Measurements from ENCODE around the gene RACK1. TPM values are rescaled to one million over a fixed set of nuclear protein-coding genes. Genes with fewer than 3 reads are reported as not detected.
A peak's percentile ranks its signal among the peaks of the same experiment; 100 is the strongest.

Gene RACK1
- polyA plus RNA-seq, 2 donors = 1,414 to 2,271 TPM

DNA sequence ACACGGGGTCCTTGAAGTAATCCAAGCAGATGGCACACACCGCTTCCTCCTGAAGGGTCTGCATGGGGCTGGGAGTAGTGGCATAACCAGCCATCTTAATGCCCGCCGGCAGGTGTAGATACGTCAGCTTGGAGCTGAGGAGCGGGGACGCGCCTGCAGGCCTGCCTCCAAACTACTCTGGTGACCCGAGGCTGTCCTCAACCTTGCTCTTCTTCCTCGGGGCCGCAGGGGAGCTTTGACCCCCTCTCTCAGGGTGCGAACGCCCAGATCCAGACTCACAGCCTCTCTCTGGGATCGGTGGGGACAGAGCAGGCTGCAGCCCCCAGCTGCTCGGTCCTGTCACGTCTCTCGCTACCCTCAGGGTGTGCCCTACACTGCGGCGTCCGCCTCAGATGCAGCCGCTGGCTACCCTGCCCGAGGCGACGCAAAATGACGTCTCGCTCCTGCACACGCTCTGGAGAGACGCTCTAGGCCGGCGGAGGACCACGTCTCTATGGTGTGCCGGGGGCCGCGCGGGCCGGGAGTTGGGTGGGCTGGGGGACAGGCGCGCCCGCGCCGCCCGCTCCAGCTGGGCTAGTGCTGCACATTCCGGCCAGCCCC is 17.1 kb upstream of the RACK1 start, which contains the start of gene TRIM52:
TSS of gene TRIM52 (minus strand) at position 424 of the 600 bp plus-strand sequence. CDS start at position 94, 330 bp downstream.
- Histone ChIP-seq H3K4me1 (ENCODE audit: control insufficient read depth in 2 of 2, insufficient read depth in 2 of 2, low read length in 1 of 2) (peaks cover 0 to 10% of the 10 kb centered on the region in 2 donors), H3K36me3 (ENCODE audit: control insufficient read depth in 2 of 2, insufficient read depth in 2 of 2, low read length in 1 of 2) (no peaks in the 10 kb centered on the region), H3K4me3 (ENCODE audit: low read depth in 1 of 2, low read length in 2 of 2) (peak within 1 kb of the TSS; percentile 69 to 82), H3K27ac (ENCODE audit: low read depth in 2 of 2, low read length in 1 of 2) (peak within 1 kb of the TSS; percentile 95 to 98), H3K9me3 (ENCODE audit: control insufficient read depth in 2 of 2, insufficient read depth in 1 of 2, low read depth in 1 of 2, low read length in 1 of 2) (no peaks in the 10 kb centered on the region), H3K27me3 (ENCODE audit: control insufficient read depth in 1 of 2, insufficient read depth in 2 of 2, low read length in 2 of 2) (no peaks in the 10 kb centered on the region)
- 0% methylated on average over 32 to 43 of the region's 43 CpGs for WGBS, 2 donors

DNA sequence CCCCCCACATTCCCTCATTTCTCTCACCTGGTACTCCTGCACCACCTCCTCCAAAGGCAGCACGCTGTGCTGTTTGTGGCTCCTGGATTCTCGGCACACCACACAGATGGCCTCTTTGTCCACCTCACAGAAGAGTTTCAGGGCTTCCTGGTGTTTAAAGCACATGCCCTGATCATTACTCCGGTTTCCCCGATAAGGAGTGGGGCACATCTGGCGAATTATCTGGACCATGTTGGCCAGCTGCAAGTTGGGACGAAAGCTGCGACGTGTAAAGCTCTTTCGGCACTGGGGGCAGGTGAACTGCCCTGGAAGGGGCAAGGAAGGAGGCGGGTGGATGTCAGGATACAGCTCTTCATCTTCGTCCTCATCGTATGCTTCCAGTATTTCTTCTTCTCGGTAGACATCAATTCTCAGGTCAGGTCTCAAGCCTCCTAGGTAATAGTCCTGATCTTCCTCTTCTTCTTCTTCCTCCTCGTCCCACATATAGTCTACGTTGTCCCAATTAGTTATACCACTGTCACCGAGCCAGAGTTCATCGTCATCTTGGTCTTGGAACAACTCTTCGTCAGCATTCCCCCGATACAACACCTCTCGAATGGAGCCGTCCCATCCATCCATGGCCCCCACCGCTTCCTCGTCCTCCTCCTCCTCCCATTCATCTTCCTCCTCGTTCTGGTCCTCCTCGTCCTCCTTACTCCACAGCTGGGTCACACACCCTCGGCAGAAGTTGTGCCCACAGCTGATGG is 16.4 kb upstream of the RACK1 start:
- WGBS, 2 donors = 1 to 2% methylated on average over 26 of the region's 26 CpGs
- no peaks in the 10 kb centered on the region for H3K27me3 ChIP-seq (ENCODE audit: control insufficient read depth in 1 of 2, insufficient read depth in 2 of 2, low read length in 2 of 2)
- H3K9me3 ChIP-seq (ENCODE audit: control insufficient read depth in 2 of 2, insufficient read depth in 1 of 2, low read depth in 1 of 2, low read length in 1 of 2) = no peaks in the 10 kb centered on the region
- peaks cover 0 to 10% of the 10 kb centered on the region in 2 donors for H3K4me1 ChIP-seq (ENCODE audit: control insufficient read depth in 2 of 2, insufficient read depth in 2 of 2, low read length in 1 of 2)
- H3K4me3 ChIP-seq (ENCODE audit: low read depth in 1 of 2, low read length in 2 of 2) = peak overlapping the region; percentile 69 to 82
- H3K36me3 ChIP-seq (ENCODE audit: control insufficient read depth in 2 of 2, insufficient read depth in 2 of 2, low read length in 1 of 2) = no peaks in the 10 kb centered on the region
- H3K27ac ChIP-seq (ENCODE audit: low read depth in 2 of 2, low read length in 1 of 2) = peak overlapping the region; percentile 95 to 98

DNA sequence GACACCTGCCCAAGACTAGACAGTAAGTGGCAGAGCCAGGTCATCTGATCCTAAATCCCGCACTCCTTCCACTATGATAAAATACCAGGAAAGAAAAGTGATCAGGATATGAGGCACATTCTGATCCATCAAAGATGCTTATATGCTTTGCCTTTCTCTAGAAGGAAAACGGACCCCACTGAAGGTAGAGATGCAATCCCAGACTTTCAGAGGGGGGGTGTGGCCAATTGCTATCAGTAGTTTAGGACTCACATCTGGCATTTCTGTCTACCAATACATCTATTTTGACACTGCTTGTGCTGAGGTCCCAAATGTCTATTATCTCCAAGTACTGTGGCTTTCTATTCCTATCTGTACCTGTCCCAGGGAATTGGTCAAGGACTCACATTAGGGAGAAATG is 15.6 kb upstream of the RACK1 start:
- Histone ChIP-seq H3K4me1 (ENCODE audit: control insufficient read depth in 2 of 2, insufficient read depth in 2 of 2, low read length in 1 of 2) (peaks cover 0 to 10% of the 10 kb centered on the region in 2 donors), H3K4me3 (ENCODE audit: low read depth in 1 of 2, low read length in 2 of 2) (peak overlapping the region; percentile 69 to 82), H3K9me3 (ENCODE audit: control insufficient read depth in 2 of 2, insufficient read depth in 1 of 2, low read depth in 1 of 2, low read length in 1 of 2) (no peaks in the 10 kb centered on the region), H3K27me3 (ENCODE audit: control insufficient read depth in 1 of 2, insufficient read depth in 2 of 2, low read length in 2 of 2) (no peaks in the 10 kb centered on the region), H3K36me3 (ENCODE audit: control insufficient read depth in 2 of 2, insufficient read depth in 2 of 2, low read length in 1 of 2) (no peaks in the 10 kb centered on the region), H3K27ac (ENCODE audit: low read depth in 2 of 2, low read length in 1 of 2) (no peak overlapping the region)
- 31 to 36% methylated on average over 2 of the region's 2 CpGs for WGBS, 2 donors

DNA sequence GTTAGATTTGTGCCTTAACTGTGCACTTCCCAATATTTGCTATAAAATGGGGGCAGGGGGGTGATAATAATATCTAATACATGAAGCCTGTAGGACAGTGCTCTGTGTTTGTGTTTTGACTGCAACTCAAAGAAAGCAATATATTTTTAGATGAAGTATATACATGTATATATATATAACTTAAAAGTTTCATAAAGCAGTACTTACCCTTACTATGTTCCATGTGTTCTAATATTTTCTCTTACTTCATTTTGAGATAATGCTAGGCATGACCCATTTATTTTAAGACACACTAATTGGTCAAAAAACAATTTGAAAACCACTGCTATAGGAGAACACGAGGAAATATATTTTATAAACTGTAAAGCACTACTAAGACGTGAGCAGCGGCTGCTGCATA is 14.9 kb upstream of the RACK1 start:
- H3K27ac ChIP-seq (ENCODE audit: low read depth in 2 of 2, low read length in 1 of 2) = no peak overlapping the region
- WGBS, 2 donors = 57 to 68% methylated on average over 3 of the region's 3 CpGs
- H3K36me3 ChIP-seq (ENCODE audit: control insufficient read depth in 2 of 2, insufficient read depth in 2 of 2, low read length in 1 of 2) = peaks cover 0 to 2% of the 10 kb centered on the region in 2 donors
- no peaks in the 10 kb centered on the region for H3K9me3 ChIP-seq (ENCODE audit: control insufficient read depth in 2 of 2, insufficient read depth in 1 of 2, low read depth in 1 of 2, low read length in 1 of 2)
- no peak overlapping the region for H3K4me3 ChIP-seq (ENCODE audit: low read depth in 1 of 2, low read length in 2 of 2)
- H3K4me1 ChIP-seq (ENCODE audit: control insufficient read depth in 2 of 2, insufficient read depth in 2 of 2, low read length in 1 of 2) = peaks cover 0 to 10% of the 10 kb centered on the region in 2 donors
- H3K27me3 ChIP-seq (ENCODE audit: control insufficient read depth in 1 of 2, insufficient read depth in 2 of 2, low read length in 2 of 2) = no peaks in the 10 kb centered on the region

DNA sequence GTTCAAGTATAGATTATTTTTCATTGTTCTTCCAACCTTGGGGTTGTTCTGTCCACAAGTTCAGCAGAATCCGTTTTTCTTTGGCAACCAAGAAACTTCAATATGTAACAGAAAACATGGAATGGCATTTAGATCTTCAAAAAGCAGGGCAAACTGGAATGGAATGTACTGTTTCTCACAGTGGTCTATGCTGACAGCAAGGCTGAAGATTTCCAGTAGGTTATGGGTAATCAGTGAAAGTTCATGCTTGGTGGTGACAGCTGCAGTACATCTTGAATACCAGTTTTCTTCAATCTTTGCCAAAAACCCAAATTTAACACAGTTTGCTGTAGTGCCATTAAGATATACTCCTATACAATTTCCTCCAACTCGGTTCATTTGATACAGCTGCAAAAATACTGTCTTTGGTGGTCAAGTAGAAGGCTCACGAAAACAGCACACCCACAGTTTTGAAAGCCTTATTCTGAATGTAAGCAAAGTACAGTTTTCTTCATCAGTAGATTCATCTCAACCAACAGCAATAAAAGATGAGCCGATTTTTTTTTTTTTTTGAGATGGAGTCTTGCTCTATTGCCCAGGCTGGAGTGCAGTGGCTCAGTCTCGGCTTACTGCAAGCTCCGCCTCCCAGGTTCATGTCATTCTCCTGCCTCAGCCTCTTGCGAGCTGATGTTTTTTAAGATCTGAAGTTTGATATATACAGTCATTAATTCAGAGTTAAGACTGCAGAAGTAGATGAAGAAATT is 12.3 kb upstream of the RACK1 start:
- H3K4me3 ChIP-seq (ENCODE audit: low read depth in 1 of 2, low read length in 2 of 2) = no peak overlapping the region
- WGBS, 2 donors = 78 to 86% methylated on average over 7 of the region's 7 CpGs
- no peaks in the 10 kb centered on the region for H3K27me3 ChIP-seq (ENCODE audit: control insufficient read depth in 1 of 2, insufficient read depth in 2 of 2, low read length in 2 of 2)
- no peaks in the 10 kb centered on the region for H3K9me3 ChIP-seq (ENCODE audit: control insufficient read depth in 2 of 2, insufficient read depth in 1 of 2, low read depth in 1 of 2, low read length in 1 of 2)
- H3K4me1 ChIP-seq (ENCODE audit: control insufficient read depth in 2 of 2, insufficient read depth in 2 of 2, low read length in 1 of 2) = peaks cover 0 to 7% of the 10 kb centered on the region in 2 donors
- H3K36me3 ChIP-seq (ENCODE audit: control insufficient read depth in 2 of 2, insufficient read depth in 2 of 2, low read length in 1 of 2) = peaks cover 0 to 5% of the 10 kb centered on the region in 2 donors
- H3K27ac ChIP-seq (ENCODE audit: low read depth in 2 of 2, low read length in 1 of 2) = no peak overlapping the region

DNA sequence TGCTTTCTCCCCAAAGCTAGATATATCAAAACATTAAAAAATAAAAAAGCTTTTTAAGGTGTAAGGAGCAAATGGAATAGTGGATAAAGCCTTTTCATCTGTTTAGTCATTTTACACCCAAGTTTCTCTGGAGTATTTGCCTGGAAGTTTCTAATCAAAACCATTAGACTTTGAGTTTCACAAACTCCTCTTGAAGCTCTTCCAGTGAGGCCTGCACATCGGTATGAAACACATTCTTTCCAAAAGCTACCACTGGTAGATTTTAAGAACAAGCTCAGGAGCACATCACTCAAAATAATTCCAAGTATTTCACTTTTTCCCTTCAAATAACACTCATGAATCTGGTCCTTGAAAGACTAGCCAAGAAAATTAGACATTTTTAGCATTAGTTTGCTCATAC is 11.6 kb upstream of the RACK1 start:
- WGBS, 2 donors = 46 to 52% methylated on average over 1 of the region's 1 CpG
- Histone ChIP-seq H3K36me3 (ENCODE audit: control insufficient read depth in 2 of 2, insufficient read depth in 2 of 2, low read length in 1 of 2) (peaks cover 0 to 5% of the 10 kb centered on the region in 2 donors), H3K4me1 (ENCODE audit: control insufficient read depth in 2 of 2, insufficient read depth in 2 of 2, low read length in 1 of 2) (peaks cover 0 to 7% of the 10 kb centered on the region in 2 donors), H3K27me3 (ENCODE audit: control insufficient read depth in 1 of 2, insufficient read depth in 2 of 2, low read length in 2 of 2) (no peaks in the 10 kb centered on the region), H3K27ac (ENCODE audit: low read depth in 2 of 2, low read length in 1 of 2) (no peak overlapping the region), H3K4me3 (ENCODE audit: low read depth in 1 of 2, low read length in 2 of 2) (no peak overlapping the region), H3K9me3 (ENCODE audit: control insufficient read depth in 2 of 2, insufficient read depth in 1 of 2, low read depth in 1 of 2, low read length in 1 of 2) (no peaks in the 10 kb centered on the region)

- Histone ChIP-seq H3K36me3 (ENCODE audit: control insufficient read depth in 2 of 2, insufficient read depth in 2 of 2, low read length in 1 of 2) (no peaks in the 10 kb centered on the region), H3K4me3 (ENCODE audit: low read depth in 1 of 2, low read length in 2 of 2) (peak overlapping the region; percentile 33 to 82), H3K27ac (ENCODE audit: low read depth in 2 of 2, low read length in 1 of 2) (peak overlapping the region in 1 of 2 donors; percentile 75), H3K9me3 (ENCODE audit: control insufficient read depth in 2 of 2, insufficient read depth in 1 of 2, low read depth in 1 of 2, low read length in 1 of 2) (no peaks in the 10 kb centered on the region), H3K27me3 (ENCODE audit: control insufficient read depth in 1 of 2, insufficient read depth in 2 of 2, low read length in 2 of 2) (no peaks in the 10 kb centered on the region), H3K4me1 (ENCODE audit: control insufficient read depth in 2 of 2, insufficient read depth in 2 of 2, low read length in 1 of 2) (peaks cover 8 to 10% of the 10 kb centered on the region in 2 donors)
- WGBS, 2 donors = 69 to 74% methylated on average over 4 of the region's 4 CpGs
Measured at GRCh38 chr5:181248277-181248676, 4.6 kb upstream of the RACK1 start.

- H3K9me3 ChIP-seq (ENCODE audit: control insufficient read depth in 2 of 2, insufficient read depth in 1 of 2, low read depth in 1 of 2, low read length in 1 of 2) = no peaks in the 10 kb centered on the region
- 0 to 1% methylated on average over 54 to 55 of the region's 55 CpGs for WGBS, 2 donors
- no peaks in the 10 kb centered on the region for H3K27me3 ChIP-seq (ENCODE audit: control insufficient read depth in 1 of 2, insufficient read depth in 2 of 2, low read length in 2 of 2)
- peak overlapping the region; percentile 73 to 82 for H3K4me3 ChIP-seq (ENCODE audit: low read depth in 1 of 2, low read length in 2 of 2)
- peaks cover 6 to 8% of the 10 kb centered on the region in 2 donors for H3K36me3 ChIP-seq (ENCODE audit: control insufficient read depth in 2 of 2, insufficient read depth in 2 of 2, low read length in 1 of 2)
- peak overlapping the region; percentile 93 to 99 for H3K27ac ChIP-seq (ENCODE audit: low read depth in 2 of 2, low read length in 1 of 2)
- H3K4me1 ChIP-seq (ENCODE audit: control insufficient read depth in 2 of 2, insufficient read depth in 2 of 2, low read length in 1 of 2) = peaks cover 10 to 16% of the 10 kb centered on the region in 2 donors
Measured at GRCh38 chr5:181246276-181247049, 2.8 kb upstream of the RACK1 start.

Data from esophagus (tissue), 2 donors.